GM21825 (cell line): ENCODE results near the gene ARHGAP44.

ENCODE experiments used
- ATAC-seq: cut with Tn5 transposase; IDR thresholded peaks from one replicate; pipeline ENCODE4 v1.9.1; 2021; ENCODE audit warnings: mild to moderate bottlenecking, moderate library complexity; ENCODE audit not compliant: unreplicated experiment

The ARHGAP44 gene

GRCh38 chr17:12887088-12887487 is 97.8 kb downstream of the ARHGAP44 start:
- ATAC-seq = no peak

DNA sequence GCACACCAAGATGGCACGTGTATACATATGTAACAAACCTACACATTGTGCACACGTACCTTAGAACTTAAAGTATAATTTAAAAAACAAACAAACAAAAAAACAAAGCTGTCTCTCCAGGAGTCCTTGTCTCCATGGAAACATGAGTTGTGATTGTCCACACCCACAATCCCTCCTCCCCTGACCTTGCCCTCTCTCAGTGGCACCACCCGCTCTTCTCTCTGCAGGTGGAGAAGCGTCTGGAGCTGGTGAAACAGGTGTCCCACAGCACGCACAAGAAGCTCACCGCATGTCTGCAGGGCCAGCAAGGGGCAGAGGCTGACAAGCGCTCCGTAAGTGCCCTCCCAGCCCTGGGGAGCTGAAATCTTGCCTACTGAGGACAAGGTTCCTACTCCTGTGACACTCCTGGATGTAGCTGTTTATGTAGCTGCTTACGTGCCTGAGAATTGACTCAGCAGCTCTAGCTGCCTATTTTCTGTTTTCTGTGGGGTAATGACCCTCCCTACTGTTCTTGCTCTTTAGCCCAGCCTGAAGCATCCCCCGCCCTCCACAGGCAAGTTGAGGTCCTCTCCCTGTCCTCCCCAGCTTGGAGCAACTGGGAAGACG is 107.0 kb downstream of the ARHGAP44 start:
- no peak for ATAC-seq

DNA sequence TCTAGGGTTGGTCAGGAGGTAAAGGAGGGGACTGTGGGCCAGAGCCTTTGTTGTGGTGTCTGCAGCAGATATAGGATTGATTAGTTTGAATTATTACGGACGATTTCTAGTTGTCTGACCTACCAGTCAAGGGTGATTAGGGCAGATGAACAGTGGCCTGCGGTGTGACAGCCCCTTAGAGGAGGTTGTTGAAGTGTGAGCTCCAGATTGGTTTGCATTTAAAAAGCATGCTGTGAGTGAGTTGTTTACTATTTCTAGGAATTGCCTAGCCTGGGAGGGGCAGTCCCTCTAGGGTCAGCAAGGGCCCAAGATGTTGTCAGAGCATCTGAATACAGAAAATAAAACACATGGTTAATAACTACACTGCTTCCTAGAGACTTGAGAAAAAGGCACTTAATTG is 108.8 kb downstream of the ARHGAP44 start:
- no peak for ATAC-seq

GRCh38 chr17:12899604-12900003 is 110.3 kb downstream of the ARHGAP44 start:
- no peak for ATAC-seq

DNA sequence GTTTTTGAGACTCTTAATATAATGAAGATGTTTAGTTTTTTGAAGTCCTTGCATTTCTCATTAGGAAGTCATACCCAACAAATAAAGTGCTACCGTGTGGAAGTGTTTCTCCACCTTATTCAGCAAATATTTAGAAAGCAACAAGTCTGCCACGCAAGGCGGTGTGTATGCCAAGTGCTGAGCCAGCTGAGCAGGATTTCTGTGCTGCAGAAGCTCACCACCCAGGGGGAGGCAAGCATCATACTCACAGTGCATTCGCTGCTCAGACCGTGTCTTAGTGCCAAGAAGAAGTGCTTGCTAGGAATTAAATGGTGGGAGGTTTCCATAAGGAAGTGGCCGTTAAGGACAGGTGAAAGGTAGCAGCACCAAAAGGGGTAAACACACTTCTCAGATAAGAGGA is 111.2 kb downstream of the ARHGAP44 start:
- no peak for ATAC-seq

- no peak for ATAC-seq
Measured at GRCh38 chr17:12902046-12902445, 112.7 kb downstream of the ARHGAP44 start.

GRCh38 chr17:12907477-12907876 is 118.2 kb downstream of the ARHGAP44 start:
- no peak for ATAC-seq

DNA sequence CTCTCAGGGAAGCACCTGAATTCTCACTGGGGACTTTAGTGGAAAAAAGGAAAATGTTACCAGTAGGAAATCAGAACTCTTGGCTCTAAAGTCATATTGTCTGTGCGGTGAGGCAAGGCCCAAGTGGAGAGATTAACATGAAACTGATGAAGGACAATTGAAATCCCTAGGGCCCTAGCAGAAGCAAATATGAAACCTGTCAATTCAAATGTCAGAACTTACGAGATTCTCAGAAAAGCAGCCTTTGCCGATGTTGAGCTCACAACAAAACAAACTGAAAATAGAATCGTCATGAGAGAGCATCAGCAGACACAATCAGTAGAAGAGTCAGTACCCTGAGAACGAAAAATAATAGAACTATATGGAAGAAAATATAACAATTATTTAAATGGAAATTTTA is 119.7 kb downstream of the ARHGAP44 start:
- no peak for ATAC-seq

GRCh38 chr17:12909511-12909910 is 120.2 kb downstream of the ARHGAP44 start:
- ATAC-seq = no peak

DNA sequence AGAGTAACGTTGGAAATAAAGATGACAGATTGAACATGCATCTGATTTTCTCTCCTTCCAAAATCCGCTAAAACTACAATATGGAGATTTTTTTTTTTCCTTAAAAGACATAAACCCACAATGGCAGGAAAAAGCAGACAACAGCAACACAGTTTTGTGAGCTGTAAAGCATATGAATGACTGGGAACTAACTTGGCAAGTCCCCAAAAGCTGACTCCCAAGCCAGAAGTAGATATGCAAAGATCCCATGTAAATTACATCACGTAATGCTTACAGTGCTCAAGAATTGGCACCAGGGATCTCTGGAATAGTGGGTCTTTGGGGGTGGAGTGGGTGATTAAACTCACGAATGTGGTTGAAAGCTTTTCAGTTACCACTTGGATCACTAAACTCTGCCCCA is 121.9 kb downstream of the ARHGAP44 start:
- no peak for ATAC-seq

GRCh38 chr17:12917399-12917798 is 128.1 kb downstream of the ARHGAP44 start:
- ATAC-seq = no peak

GRCh38 chr17:12918142-12918541 is 128.8 kb downstream of the ARHGAP44 start:
- no peak for ATAC-seq

GRCh38 chr17:12922120-12922519 is 132.8 kb downstream of the ARHGAP44 start:
- no peak for ATAC-seq

- no peak for ATAC-seq
Measured at GRCh38 chr17:12924614-12925013, 135.3 kb downstream of the ARHGAP44 start.

DNA sequence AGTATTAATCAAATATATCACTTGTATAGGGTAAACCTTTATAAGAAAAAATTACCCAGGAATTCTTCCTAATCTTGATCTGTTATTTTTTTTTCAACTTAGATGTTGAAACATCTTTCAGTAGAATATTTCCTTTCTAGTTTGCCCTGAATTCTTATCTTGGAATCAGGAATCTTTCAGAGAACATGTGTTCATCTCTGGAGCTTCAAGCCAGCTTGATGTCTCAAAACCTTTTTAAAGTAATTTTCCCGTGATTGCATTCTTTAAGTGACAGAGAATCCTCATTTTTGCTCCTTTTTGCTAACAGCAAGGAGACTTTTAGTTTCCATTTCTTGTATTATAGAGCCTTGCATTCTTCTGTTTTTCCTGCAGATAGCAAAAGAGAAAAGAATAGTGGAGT is 137.7 kb downstream of the ARHGAP44 start:
- no peak for ATAC-seq

- no peak for ATAC-seq
Measured at GRCh38 chr17:12927541-12928425, 138.5 kb downstream of the ARHGAP44 start.

DNA sequence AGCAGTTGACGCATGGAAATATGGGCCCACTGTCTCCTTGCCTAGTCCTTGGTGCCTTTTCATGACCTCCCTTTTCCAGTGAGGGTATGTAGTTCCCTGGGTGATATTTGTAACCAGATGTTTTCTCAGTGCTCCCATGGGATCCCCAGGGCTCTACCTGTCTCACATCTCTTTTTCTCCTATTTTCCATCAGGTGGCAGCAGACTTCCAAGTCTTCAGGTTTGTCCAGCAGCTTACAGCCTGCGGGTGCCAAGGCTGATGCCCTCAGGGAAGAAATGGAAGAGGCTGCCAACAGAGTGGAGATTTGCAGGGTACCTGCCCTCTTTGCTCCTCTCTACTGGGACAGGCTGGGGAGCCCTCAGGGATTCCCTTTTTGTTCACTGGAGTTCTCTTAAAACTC is 139.4 kb downstream of the ARHGAP44 start:
- ATAC-seq = no peak

GRCh38 chr17:12936501-12936900 is 147.2 kb downstream of the ARHGAP44 start:
- no peak for ATAC-seq

DNA sequence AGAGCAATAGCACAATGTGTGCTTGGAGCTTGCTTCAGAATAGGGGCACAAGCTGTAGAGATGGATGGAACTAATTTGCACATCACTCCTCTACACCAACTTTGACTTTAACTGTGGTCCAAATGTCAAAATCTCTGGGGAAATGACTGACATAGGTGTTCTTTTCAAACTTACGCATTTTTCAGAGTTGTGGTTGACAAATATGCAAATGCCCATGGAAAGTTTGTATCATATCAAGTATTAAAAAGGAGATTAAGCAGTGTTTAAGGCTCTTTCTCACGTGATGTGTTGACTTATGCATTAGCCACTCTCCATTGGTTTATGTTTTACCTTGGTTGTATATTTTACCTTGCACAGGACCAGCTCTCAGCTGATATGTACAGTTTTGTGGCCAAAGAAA is 151.4 kb downstream of the ARHGAP44 start:
- ATAC-seq = no peak

DNA sequence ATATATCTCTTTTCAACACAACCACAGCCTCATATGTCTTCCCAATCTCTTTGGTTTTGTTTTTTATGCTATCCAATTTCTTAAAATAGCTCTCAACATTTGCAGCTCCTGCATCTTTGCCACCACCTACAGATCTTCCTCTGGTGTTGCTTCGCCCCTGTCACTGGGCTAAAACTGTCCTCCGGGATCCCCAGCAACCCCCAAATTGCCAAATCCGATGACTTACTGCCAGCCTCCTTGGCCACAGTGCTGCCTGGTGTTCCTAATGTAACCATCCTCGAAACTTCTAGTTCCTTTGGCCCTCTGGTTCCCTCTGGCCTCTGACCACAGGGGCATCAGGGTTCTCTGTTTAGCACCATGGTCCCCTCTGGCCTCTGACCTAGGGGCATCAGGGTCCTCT is 157.7 kb downstream of the ARHGAP44 start:
- no peak for ATAC-seq

- ATAC-seq = no peak
Measured at GRCh38 chr17:12952012-12952411, 162.7 kb downstream of the ARHGAP44 start.

DNA sequence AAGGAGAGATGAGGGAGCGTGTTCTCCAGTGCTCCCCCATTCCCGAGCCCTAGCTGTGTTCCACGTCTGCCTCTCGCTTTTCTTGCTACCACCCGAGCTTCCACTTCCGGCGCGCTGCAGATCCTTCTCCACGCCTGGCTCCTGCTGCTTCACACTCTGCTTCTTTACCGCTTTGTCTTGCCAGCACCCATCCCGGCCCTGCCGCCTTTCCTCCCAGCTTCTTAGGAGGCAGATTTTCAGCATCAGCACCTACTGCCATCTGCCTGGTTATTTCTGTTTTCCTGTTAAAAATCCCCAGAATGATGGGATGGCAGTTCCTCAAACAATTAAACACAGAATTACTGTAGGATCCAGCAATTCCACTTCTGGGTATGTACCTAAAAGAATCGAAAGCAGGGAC is 163.9 kb downstream of the ARHGAP44 start:
- ATAC-seq = no peak
